Nephron (organoid): ENCODE measurements around the gene CAPN6.

Experiments
- H3K27ac Mint-ChIP-seq, 3 experiments: 2 replicates each; pipeline ENCODE4 v1.8.0; 2020; ENCODE audit warnings: mixed read lengths in 3 of 3, mild to moderate bottlenecking in 2 of 3, moderate library complexity in 1 of 3
- H3K27me3 Mint-ChIP-seq: 2 replicates; pipeline ENCODE4 v1.8.0; 2021; ENCODE audit warnings: low read depth, mild to moderate bottlenecking, moderate library complexity, mixed read lengths
- H3K36me3 Mint-ChIP-seq: 2 replicates; pipeline ENCODE4 v1.8.0; 2020; ENCODE audit warnings: low read depth, mixed read lengths
- H3K4me1 Mint-ChIP-seq: 2 replicates; pipeline ENCODE4 v1.8.0; 2020; ENCODE audit warnings: mixed read lengths
- H3K4me3 Mint-ChIP-seq, 3 experiments: 2 replicates each; pipeline ENCODE4 v1.8.0; 2020; ENCODE audit warnings: mild to moderate bottlenecking in 3 of 3, mixed read lengths in 3 of 3, moderate library complexity in 2 of 3
- H3K9me3 Mint-ChIP-seq: 2 replicates; pipeline ENCODE4 v1.8.0; 2020; ENCODE audit warnings: mixed read lengths
- TF ChIP-seq, protein P1 (sequence below), 3 experiments: fragments of 200-600 bp; sonication (generic); IDR thresholded peaks; one replicate each; pipeline ENCODE4 v1.5.0; 2021; ENCODE audit warnings: antibody characterized with exemption in 3 of 3; ENCODE audit not compliant: unreplicated experiment in 3 of 3

Gene CAPN6

DNA sequence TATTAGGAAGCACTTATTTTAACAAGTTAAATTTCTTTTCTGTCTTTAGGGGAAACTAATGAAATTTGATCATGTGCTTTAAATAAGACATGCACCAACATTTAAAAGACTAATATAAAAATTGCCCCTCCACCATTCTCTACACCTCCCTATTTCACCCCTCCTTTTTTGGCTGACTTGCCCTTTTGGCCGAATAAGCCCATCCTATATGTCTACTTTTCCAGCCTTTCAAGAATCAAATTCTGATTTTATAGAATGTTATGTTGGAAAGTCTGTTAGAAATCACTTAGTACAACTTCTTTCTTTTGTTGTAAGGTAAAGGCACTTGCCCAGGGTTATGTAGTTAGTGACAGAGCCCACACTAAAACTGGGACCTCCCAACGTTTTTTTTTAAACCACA is 1.8 kb downstream of the CAPN6 start:
- peak overlapping the region; percentile 16 to 47 (median 20) for H3K27ac Mint-ChIP-seq

DNA sequence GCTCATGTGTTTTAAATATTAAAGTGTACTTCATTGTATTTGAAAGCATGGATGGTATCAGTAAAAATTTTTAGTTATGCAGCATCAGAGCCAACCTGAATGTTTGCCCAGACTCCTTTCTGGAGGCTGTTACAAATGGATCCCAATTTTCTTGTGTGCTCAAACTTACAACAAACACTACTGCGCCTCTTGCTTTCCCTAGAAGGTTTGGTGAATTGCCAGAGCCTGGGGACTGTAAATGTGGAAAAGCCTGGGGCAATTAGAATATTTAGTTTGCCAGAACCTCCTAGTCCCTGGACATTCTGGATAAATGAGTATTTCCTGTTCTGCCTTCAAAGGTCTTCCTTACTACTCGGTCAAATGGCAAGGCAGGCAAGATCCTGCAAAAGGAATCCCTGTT is 4.8 kb downstream of the CAPN6 start:
- peak overlapping the region in 1 of 3 experiments; percentile 46 for H3K27ac Mint-ChIP-seq
- H3K4me1 Mint-ChIP-seq: peaks cover 58% of the 10 kb centered on the region
- peaks cover 5% of the 10 kb centered on the region for H3K27me3 Mint-ChIP-seq
- H3K36me3 Mint-ChIP-seq: peaks cover 5% of the 10 kb centered on the region
- no peaks in the 10 kb centered on the region for H3K9me3 Mint-ChIP-seq
- TF ChIP-seq, protein P1, sequence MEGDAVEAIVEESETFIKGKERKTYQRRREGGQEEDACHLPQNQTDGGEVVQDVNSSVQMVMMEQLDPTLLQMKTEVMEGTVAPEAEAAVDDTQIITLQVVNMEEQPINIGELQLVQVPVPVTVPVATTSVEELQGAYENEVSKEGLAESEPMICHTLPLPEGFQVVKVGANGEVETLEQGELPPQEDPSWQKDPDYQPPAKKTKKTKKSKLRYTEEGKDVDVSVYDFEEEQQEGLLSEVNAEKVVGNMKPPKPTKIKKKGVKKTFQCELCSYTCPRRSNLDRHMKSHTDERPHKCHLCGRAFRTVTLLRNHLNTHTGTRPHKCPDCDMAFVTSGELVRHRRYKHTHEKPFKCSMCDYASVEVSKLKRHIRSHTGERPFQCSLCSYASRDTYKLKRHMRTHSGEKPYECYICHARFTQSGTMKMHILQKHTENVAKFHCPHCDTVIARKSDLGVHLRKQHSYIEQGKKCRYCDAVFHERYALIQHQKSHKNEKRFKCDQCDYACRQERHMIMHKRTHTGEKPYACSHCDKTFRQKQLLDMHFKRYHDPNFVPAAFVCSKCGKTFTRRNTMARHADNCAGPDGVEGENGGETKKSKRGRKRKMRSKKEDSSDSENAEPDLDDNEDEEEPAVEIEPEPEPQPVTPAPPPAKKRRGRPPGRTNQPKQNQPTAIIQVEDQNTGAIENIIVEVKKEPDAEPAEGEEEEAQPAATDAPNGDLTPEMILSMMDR (IDR thresholded peaks at IDR 0.05; ENCODE audit: unreplicated experiment in 3 of 3): no peak
- peak overlapping the region in 1 of 3 experiments; percentile 94 for H3K4me3 Mint-ChIP-seq

More for the DNA sequence above, 1.8 kb downstream of the CAPN6 start:
- Mint-ChIP-seq H3K4me1 (peaks cover 53% of the 10 kb centered on the region), H3K27me3 (peaks cover 6% of the 10 kb centered on the region), H3K4me3 (peak overlapping the region; percentile 85 to 94 (median 90)), H3K36me3 (no peaks in the 10 kb centered on the region), H3K9me3 (no peaks in the 10 kb centered on the region)
- TF ChIP-seq, protein P1 (IDR thresholded peaks at IDR 0.05; ENCODE audit: unreplicated experiment in 3 of 3): no peak

DNA sequence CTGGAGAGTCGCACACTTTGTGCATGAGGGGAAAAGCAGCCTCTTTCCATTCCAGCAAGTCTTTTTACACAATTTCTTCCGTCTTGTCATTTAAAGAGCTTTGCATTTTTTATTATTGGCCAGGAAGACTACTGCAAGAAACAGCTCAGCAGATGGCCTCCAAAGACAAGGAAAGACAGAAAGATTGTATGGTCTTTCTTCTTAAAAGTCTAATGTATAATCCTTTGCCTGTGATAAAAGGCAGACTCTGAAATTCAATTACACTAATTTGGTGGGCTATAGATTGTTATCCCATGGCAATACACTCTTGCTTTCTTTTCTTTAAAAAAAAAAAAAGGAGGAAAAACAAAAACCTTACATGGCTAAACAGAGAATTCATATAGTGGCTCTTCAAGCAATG is 5.9 kb downstream of the CAPN6 start:
- Mint-ChIP-seq H3K27ac (peak overlapping the region in 2 of 3 experiments; percentile 3 to 48), H3K27me3 (no peaks in the 10 kb centered on the region), H3K9me3 (no peaks in the 10 kb centered on the region), H3K4me3 (peak overlapping the region in 1 of 3 experiments; percentile 19), H3K4me1 (peaks cover 62% of the 10 kb centered on the region), H3K36me3 (peaks cover 5% of the 10 kb centered on the region)
- TF ChIP-seq, protein P1 (IDR thresholded peaks at IDR 0.05; ENCODE audit: unreplicated experiment in 3 of 3): peak in 1 of 3 experiments; percentile 18

DNA sequence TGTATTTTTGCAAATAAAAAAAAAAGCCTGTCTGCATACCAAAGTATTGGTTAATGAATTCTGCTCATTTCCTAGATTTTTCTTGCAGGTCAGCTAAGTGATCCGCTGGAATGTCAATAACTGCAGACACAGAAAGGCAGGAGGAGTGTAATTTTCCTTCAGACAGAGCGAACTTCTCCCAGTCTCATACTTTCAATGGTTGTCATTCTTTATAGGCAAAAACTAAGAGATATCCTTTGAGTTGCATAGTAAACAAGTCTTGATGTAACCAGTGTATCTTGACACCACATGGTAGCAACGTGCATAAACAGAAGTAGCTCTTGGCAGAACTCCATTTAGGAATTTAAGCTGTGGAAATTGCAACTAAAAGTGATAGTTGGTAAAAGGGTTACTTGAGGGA is 8.2 kb downstream of the CAPN6 start:
- peak overlapping the region; percentile 1 to 55 (median 26) for H3K27ac Mint-ChIP-seq

DNA sequence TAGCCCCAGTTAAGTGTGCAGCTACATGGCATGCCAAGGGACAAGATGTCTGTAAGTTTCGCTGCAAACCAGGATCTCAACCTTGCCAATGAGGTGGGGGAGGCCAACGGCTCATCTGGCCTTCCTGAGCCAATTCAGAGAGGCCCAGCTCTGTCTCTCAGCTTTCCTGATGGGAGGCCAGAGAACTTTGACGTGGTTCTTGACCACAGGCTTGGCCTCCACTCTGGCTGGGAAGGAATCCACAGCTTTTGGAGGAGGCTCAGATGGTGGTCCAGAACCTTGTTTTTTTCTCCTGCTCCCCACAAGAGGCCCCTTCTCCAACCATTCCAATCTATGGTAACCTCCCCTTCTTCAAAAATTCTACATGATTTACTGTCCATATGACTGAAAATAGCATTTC is 9.8 kb downstream of the CAPN6 start:
- Mint-ChIP-seq H3K4me3 (peak overlapping the region in 1 of 3 experiments; percentile 6), H3K27me3 (no peaks in the 10 kb centered on the region), H3K27ac (peak overlapping the region in 2 of 3 experiments; percentile 15 to 55), H3K4me1 (peaks cover 60% of the 10 kb centered on the region), H3K9me3 (no peaks in the 10 kb centered on the region), H3K36me3 (peaks cover 5% of the 10 kb centered on the region)
- TF ChIP-seq, protein P1 (IDR thresholded peaks at IDR 0.05; ENCODE audit: unreplicated experiment in 3 of 3): no peak

More for the DNA sequence above, 8.2 kb downstream of the CAPN6 start:
- Mint-ChIP-seq H3K36me3 (peaks cover 5% of the 10 kb centered on the region), H3K27me3 (no peaks in the 10 kb centered on the region), H3K4me3 (peak overlapping the region in 1 of 3 experiments; percentile 24), H3K4me1 (peaks cover 71% of the 10 kb centered on the region), H3K9me3 (no peaks in the 10 kb centered on the region)
- TF ChIP-seq, protein P1 (IDR thresholded peaks at IDR 0.05; ENCODE audit: unreplicated experiment in 3 of 3): no peak

DNA sequence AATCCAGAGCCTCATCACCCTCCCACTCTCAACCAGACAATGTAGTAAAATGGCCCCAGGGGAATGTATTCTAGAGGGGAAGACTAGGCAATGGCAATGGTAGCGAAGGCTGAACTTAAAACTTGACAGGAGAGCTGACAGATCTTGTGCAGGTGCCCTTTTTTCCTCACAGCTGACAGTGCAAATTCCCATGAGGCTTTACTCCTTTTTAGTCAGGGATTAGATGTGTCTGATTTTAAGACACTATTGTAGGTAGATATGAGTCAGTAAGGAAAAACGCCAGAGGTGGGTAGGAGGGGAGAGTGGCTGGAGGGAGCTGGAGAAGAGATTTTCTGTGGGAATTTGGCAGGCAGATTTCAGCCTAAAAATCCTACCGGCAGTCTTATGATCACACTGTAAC is 10.7 kb downstream of the CAPN6 start:
- no peaks in the 10 kb centered on the region for H3K27me3 Mint-ChIP-seq
- H3K9me3 Mint-ChIP-seq: no peaks in the 10 kb centered on the region
- TF ChIP-seq, protein P1 (IDR thresholded peaks at IDR 0.05; ENCODE audit: unreplicated experiment in 3 of 3): no peak
- peak overlapping the region in 2 of 3 experiments; percentile 43 to 55 for H3K27ac Mint-ChIP-seq
- peaks cover 63% of the 10 kb centered on the region for H3K4me1 Mint-ChIP-seq
- H3K4me3 Mint-ChIP-seq: peak overlapping the region in 1 of 3 experiments; percentile 2
- H3K36me3 Mint-ChIP-seq: peaks cover 9% of the 10 kb centered on the region
